ENCODE data around the gene B4GALT1.

The B4GALT1 gene

DNA sequence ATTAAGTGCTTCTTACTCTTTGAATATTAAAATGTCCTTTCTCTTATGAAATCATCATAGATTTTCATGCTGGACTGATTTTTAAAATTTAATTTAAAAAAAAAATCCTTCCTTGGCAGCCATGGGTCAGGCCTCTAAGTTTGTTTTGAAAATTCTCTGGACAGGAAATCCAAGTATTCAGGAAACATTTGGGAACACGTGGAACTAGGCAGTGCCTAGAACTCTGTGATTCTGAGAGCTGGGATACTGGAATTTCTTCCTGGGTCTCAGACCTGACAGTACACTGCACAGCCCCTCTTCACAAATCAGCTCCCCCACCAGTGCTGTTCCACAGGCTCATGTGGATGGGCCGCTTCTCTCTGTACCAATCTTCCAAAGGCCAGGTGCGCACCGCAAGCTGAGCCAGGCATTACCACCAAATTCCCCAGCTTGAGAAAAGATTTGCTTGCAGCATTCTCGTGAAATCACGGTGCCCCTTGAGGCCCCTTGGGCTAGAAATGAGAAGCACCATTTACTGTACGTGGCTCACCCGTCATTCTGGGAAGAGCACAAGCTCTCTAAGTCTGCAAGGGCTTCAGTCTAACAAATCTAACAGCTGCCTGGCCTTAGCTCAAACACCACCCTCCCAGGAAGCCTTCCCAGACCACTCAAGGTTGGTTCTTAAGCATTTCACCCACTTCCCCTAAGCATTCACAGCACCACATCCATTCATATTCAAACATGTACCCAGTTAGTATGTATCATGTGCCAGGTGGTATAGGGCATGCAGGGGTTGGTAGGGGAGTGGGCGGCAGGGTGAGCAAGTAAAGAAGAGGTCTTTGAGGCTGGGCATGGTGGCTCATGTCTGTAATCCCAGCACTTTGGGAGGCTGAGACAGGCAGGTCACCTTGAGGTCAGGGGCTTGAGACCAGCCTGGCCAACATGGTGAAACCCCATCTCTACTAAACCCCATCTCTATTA, 26.5 kb downstream of the B4GALT1 start:
- no peak for DNase-seq (ENCODE audit: low read depth in 2 of 2)

GRCh38 chr9:33139421-33140228, 27.5 kb downstream of the B4GALT1 start:
- DNase-seq (ENCODE audit: low read depth in 2 of 2) = no peak

GRCh38 chr9:33138768-33139167, 28.4 kb downstream of the B4GALT1 start:
- no peak for DNase-seq (ENCODE audit: low read depth in 2 of 2)

- no peak for DNase-seq (ENCODE audit: low read depth in 2 of 2)
These were observed 29.3 kb downstream of the B4GALT1 start for GRCh38 chr9:33137781-33138264.

DNA sequence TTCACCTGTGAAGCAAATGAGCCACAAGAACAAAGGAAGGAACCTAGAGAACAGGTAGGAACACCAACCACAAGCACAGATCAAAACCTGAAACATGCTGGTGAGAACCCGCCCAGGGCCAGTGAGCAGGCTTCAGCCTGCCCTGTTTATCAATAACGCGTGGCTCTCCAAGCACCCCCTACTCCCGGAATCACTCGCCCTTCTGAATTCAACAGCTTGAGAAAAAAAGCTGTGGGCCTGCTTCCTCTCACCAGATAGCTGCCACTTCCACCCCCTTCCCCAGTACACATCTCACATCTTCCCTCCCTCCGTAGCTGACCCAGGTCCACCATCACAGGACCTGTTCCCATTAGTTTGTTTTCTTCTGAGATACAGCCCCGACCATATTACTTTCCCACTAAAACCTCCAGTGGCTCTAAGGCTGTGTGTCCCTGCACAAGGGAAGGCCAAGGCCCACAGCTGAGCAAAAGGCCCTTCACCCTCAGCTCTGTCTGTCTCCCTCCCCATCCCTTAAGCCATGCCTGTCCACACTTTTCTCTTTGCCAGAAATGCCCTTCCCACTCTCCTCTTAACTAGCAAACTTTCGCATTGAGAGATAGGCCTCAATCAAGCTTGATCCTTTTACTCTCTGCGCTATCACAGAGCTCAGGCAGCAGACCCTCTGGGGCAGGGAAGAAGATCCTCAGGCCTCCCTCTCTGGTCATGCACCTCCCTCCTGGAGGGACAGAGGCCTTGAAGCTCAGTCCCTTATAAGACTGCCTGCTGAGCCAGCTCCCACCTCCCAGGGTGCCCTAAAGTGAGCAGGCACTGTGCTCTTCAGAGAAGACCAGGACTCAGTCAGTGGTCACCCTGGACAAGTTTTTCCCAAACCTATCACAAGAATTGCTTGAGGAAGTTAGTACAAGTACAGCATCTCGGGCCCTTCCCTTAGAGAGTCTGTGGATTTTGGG, 30.1 kb downstream of the B4GALT1 start:
- DNase-seq (ENCODE audit: low read depth in 2 of 2) = no peak

GRCh38 chr9:33135470-33135958, 31.6 kb downstream of the B4GALT1 start:
- no peak for DNase-seq (ENCODE audit: low read depth in 2 of 2)

GRCh38 chr9:33135031-33135461, 32.1 kb downstream of the B4GALT1 start:
- no peak for DNase-seq (ENCODE audit: low read depth in 2 of 2)

GRCh38 chr9:33133186-33133585, 34.0 kb downstream of the B4GALT1 start:
- DNase-seq (ENCODE audit: low read depth in 2 of 2) = no peak

GRCh38 chr9:33131790-33132772, 35.1 kb downstream of the B4GALT1 start:
- no peak for DNase-seq (ENCODE audit: low read depth in 2 of 2)

DNA sequence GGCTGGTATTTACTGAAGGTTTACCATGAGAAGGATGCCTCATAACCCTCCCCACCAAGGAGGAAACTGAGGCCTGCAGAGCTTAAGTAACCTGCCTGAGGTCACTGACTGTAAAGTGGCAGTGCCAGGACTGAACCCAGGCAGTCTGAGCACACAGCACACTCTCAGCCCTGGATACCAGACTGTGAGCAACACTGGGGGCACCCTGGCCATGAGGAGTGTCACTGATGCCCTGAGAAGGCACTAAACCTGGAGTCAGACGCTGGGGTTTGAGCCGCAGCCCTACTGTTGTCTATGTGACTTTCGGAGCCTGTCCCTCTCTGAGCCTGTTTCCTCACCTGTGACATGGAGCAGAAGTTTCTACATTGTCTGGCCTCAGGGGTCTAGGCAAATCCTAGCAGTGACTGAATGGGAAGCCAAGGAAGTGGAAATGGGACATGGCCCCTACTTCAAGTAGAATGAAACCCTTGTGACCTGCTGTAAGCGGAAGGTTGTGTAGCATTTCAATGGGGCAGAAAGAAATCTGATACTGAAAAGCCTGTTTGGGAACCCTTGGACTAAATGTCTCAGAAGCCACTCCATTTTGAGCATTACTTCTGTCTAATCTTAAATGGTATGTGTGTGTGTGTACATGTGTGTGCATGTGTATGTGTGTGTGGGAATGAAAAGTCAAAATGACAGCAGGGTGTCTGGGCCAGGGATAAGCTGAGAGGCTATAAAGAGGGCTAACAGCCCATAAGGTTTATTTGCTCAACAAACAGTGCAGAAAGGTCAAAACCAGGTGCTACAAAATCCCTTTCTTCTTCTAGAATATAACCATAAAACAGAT, 36.0 kb downstream of the B4GALT1 start:
- DNase-seq (ENCODE audit: low read depth in 2 of 2) = no peak

DNA sequence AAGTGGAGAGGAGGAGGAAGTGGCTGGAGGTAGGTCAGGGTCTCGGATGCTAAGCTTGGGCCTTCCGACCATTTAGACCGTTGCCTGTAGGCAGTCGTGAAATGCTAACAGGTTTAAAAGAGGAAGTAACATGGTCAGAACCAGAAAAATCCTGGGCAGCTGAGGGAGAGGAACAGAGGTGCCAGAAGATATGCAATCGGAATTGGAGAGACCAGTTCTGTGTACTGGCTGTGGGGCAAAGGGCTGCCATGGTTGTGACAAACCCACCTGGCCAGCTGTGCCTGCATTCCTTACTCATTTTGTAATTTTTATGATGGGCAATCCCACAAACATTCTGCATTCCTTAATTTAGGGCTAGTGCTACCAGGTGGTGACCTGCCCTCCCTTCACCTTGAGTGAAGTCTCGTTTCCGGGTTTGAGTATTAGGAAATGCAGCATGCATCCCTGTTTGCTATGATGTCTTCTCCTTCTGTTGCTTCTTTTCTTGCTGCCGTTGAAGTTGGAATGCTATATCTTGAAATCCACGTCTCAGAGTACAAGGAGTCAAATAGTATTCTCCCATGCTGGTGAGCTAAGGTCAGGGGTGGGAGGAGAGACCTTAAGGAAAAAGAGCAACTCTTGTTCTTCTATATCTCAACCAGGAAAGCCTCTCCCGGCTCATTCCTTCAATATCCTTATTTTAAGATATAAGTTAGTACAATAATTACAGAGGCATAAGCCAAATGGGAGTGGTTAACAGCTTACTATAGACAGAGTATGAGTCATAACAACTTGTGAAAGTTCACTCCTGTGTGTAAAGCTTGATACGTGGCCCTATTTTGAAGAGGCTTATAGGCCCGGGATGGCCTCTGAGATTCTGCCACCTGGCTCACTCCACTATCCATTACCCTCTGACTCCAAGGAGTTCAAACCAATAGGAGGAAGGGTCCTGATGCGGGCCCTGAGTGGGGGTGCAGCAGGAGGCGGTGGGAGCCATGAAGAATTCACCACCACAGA, 37.0 kb downstream of the B4GALT1 start:
- no peak for DNase-seq (ENCODE audit: low read depth in 2 of 2)

DNA sequence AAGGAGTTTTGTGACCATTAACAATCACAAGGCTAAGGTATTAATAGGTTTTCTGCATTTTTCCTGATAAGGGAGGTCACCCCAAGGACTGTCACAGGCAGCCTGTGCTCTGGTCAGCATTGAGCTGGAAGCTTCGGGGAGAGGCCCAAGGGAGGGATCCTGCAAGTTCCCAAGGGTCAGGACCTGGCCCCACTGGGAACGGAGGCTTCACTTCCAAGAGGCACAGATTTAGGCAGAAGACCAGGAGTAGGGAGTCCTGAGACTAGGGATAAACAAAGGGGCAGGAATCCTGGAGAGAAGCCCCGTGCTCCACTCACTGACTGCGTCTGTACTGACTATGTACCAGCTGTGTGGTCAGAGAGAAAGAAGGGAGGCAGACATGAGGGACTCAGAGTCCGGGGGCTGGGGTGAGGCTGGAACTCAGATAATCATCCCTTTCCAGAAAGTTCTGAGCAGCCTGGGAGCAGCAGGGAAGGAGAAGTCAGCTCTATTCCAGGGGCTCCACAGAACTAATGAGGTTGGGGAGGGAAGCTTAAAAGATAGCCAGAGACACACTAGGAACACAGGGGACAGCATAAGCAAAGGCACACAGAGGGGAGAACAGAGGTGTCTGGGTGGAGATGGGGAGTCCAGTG, 37.8 kb downstream of the B4GALT1 start:
- no peak for DNase-seq (ENCODE audit: low read depth in 2 of 2)

- no peak for DNase-seq (ENCODE audit: low read depth in 2 of 2)
These were observed 38.6 kb downstream of the B4GALT1 start for GRCh38 chr9:33128570-33128969.

- DNase-seq (ENCODE audit: low read depth in 2 of 2) = no peak
These were observed 39.3 kb downstream of the B4GALT1 start for GRCh38 chr9:33127881-33128280.

DNA sequence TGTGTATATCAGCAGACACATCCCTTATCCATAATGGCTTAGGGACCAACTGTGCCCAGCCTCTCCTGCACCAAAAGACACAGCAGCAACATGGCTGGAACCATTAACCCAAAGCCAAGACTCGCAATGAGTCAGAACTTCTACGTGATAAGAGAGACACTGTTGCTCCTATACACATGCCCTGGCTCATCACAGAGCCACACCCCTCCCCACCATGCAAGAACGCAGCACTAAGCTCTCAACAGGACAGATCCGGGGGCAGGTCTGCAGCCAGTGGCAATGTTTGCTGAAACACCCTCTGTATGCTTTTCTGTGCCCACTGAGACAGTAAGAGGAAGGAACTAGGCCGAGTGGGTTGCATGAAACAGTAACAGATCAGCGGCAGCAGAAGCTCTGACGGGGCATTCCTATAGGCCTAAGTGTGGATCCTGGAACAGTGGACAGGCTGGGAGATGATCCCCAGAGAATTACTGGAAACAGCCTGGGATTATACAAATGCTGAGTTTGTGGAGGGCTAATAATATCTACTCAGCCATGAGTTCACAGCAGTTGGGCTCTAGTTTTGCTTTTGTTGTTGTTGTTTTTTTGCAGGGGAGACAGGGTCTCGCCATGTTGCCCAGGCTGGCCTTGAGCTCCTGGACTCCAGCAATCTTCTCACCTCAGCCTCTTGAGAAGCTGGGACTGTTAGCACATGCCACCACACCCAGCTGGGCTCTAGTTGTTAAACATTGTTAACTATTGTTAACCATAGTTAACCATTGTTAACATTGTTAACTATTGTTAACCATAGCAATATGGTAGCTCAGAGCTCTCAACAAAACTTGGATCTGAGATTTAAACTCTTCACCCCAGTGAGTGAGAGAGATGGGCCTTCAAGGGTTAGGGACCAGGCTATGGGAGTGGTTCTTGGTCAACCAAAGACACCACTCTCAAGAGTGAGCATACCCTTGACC, 41.0 kb downstream of the B4GALT1 start:
- DNase-seq (ENCODE audit: low read depth in 2 of 2) = no peak

GRCh38 chr9:33125461-33125860, 41.7 kb downstream of the B4GALT1 start:
- no peak for DNase-seq (ENCODE audit: low read depth in 2 of 2)

All from stimulated activated CD4-positive, alpha-beta T cell treated with anti-CD3 and anti-CD28 coated beads, Interleukin-1b, Interleukin-23, amount 100 ng/mL, for 4 hours (primary cell).